ENCODE data around the gene IL1RAPL2.

IL1RAPL2 gene

DNA sequence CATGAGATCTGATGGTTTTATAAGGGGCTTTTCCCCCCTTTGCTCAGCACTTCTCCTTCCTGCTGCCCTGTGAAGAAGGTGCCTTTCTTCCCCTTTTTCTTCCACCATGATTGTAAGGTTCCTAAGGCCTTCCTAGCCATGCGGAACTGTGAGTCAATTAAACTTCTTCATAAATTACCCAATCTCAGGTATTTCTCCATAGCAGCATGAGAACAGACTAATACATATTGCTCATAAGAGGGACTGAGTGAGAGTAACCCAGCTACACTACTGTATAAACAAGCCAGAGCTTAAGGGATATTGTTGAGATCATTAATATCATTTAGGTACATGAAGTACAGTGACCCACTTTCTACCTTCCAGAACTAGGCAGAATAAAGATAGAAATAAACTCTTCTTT lies 551.6 kb downstream of the IL1RAPL2 start:
- Histone ChIP-seq H3K4me1 (ENCODE audit: control insufficient read depth, insufficient read depth, low read length) (no peaks in the 10 kb centered on the region), H3K9ac (ENCODE audit: low read depth, low read length) (no peak overlapping the region), H3K36me3 (ENCODE audit: control insufficient read depth, insufficient read depth, low read length) (no peaks in the 10 kb centered on the region), H3K27me3 (ENCODE audit: control insufficient read depth, insufficient read depth, low read length) (no peaks in the 10 kb centered on the region), H3K9me3 (ENCODE audit: control insufficient read depth, insufficient read depth, low read length) (no peaks in the 10 kb centered on the region), H3K4me3 (ENCODE audit: low read depth, low read length) (no peak overlapping the region)

DNA sequence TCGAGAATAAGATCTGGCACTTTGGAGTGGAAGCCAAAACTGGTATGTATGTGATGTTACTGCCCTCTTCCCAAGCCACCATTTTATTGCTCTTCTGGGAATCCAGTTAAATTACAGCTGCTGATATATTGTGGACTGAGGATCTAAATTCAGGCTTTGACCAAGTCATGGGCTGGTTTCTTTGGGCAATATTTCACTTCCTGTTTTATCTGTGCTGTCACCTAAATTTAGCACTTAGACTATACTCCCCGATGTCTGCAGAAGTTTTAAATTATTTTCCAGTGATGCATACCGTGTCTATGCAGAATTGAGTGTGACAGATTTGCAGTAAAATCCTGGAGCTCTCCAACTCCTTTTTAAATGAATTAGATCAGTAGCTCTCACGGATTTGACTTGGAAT lies 554.5 kb downstream of the IL1RAPL2 start:
- no peak overlapping the region for H3K4me3 ChIP-seq (ENCODE audit: low read depth, low read length)

DNA sequence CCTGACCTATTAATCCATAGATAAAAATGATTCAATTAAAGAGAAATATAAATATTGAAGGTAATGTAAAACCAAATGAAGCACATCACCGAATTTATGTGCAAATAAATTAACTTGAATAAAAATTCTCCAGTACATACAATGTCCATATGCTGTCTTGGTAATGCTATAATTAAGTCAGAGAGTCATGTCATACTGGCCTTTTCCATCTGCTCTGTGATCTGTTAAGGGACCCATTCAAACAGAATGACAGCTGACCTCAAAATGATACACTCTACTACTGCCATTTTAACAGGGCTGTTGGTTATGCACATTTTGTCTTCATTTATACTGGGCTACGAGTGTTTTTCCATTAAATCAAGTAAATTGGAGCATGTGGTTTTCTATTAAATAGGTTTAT lies 555.2 kb downstream of the IL1RAPL2 start:
- Histone ChIP-seq H3K36me3 (ENCODE audit: control insufficient read depth, insufficient read depth, low read length) (no peaks in the 10 kb centered on the region), H3K9me3 (ENCODE audit: control insufficient read depth, insufficient read depth, low read length) (no peaks in the 10 kb centered on the region), H3K9ac (ENCODE audit: low read depth, low read length) (no peak overlapping the region), H3K4me3 (ENCODE audit: low read depth, low read length) (no peak overlapping the region), H3K27me3 (ENCODE audit: control insufficient read depth, insufficient read depth, low read length) (no peaks in the 10 kb centered on the region), H3K4me1 (ENCODE audit: control insufficient read depth, insufficient read depth, low read length) (no peaks in the 10 kb centered on the region)

More for the DNA sequence above, 554.5 kb downstream of the IL1RAPL2 start:
- no peak overlapping the region for H3K9ac ChIP-seq (ENCODE audit: low read depth, low read length)
- no peaks in the 10 kb centered on the region for H3K27me3 ChIP-seq (ENCODE audit: control insufficient read depth, insufficient read depth, low read length)
- no peaks in the 10 kb centered on the region for H3K36me3 ChIP-seq (ENCODE audit: control insufficient read depth, insufficient read depth, low read length)
- H3K9me3 ChIP-seq (ENCODE audit: control insufficient read depth, insufficient read depth, low read length) = no peaks in the 10 kb centered on the region
- no peaks in the 10 kb centered on the region for H3K4me1 ChIP-seq (ENCODE audit: control insufficient read depth, insufficient read depth, low read length)

DNA sequence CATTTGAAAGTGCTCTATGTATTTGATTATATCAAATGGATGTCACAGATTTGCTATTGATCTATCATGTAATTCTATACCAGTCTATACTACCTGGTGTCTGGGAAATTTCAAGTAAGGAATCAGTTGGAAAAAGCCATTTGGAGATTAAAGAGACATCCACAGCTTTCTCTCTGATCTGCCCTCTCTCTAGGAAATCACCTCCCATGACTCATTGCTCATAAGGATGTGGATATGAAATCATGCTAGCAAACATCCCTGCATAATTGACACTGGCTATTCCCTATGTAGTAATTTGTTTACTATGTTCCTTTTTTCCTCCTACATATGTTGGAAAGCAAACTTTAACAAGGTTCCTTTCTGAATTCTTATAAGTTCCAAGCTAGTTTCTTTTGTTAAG lies 560.2 kb downstream of the IL1RAPL2 start:
- Histone ChIP-seq H3K9ac (ENCODE audit: low read depth, low read length) (no peak overlapping the region), H3K4me1 (ENCODE audit: control insufficient read depth, insufficient read depth, low read length) (no peaks in the 10 kb centered on the region), H3K9me3 (ENCODE audit: control insufficient read depth, insufficient read depth, low read length) (no peaks in the 10 kb centered on the region), H3K36me3 (ENCODE audit: control insufficient read depth, insufficient read depth, low read length) (no peaks in the 10 kb centered on the region), H3K4me3 (ENCODE audit: low read depth, low read length) (no peak overlapping the region), H3K27me3 (ENCODE audit: control insufficient read depth, insufficient read depth, low read length) (no peaks in the 10 kb centered on the region)

DNA sequence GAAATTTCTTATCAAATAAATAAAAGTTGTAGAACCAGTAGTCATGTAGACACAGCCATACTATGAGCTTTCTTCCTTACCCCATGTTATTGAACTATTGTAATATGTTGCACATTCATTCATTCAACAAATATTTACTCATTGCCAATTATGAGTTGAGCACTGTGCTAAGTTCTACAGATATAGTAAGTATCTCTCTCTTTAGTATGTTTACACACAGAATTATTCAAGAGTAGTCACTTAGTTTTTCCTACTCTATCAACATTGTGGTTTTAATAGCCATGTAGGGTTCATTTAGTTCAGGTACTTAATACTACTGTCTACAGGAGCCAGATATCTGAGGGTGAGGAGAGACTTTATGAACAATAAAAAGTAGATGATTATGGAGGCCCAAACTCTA lies 568.3 kb downstream of the IL1RAPL2 start:
- Histone ChIP-seq H3K4me3 (ENCODE audit: low read depth, low read length) (no peak overlapping the region), H3K9me3 (ENCODE audit: control insufficient read depth, insufficient read depth, low read length) (no peaks in the 10 kb centered on the region), H3K36me3 (ENCODE audit: control insufficient read depth, insufficient read depth, low read length) (no peaks in the 10 kb centered on the region), H3K4me1 (ENCODE audit: control insufficient read depth, insufficient read depth, low read length) (peaks cover 4% of the 10 kb centered on the region), H3K27me3 (ENCODE audit: control insufficient read depth, insufficient read depth, low read length) (no peaks in the 10 kb centered on the region), H3K9ac (ENCODE audit: low read depth, low read length) (no peak overlapping the region)

DNA sequence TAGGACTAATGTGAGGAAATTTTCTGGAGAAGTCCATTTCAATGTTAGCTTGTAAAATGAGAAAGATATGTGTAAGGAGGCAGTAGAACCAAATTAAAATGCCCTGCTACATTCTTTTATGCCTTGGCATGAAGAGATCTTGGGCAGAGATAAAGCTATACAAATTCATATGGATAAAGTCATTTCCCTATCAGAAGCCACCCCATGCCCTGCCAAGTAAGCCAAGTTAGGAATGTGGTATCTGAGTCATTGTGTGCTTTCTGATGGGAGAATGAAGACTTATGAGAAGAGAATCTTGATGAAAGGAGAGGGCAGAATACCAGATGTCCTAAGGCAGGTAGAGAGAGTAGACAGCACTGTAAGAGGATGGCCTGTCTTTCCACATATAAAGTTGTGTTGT lies 570.8 kb downstream of the IL1RAPL2 start:
- Histone ChIP-seq H3K27me3 (ENCODE audit: control insufficient read depth, insufficient read depth, low read length) (no peaks in the 10 kb centered on the region), H3K9ac (ENCODE audit: low read depth, low read length) (no peak overlapping the region), H3K36me3 (ENCODE audit: control insufficient read depth, insufficient read depth, low read length) (no peaks in the 10 kb centered on the region), H3K4me3 (ENCODE audit: low read depth, low read length) (no peak overlapping the region), H3K4me1 (ENCODE audit: control insufficient read depth, insufficient read depth, low read length) (peaks cover 1% of the 10 kb centered on the region), H3K9me3 (ENCODE audit: control insufficient read depth, insufficient read depth, low read length) (no peaks in the 10 kb centered on the region)

DNA sequence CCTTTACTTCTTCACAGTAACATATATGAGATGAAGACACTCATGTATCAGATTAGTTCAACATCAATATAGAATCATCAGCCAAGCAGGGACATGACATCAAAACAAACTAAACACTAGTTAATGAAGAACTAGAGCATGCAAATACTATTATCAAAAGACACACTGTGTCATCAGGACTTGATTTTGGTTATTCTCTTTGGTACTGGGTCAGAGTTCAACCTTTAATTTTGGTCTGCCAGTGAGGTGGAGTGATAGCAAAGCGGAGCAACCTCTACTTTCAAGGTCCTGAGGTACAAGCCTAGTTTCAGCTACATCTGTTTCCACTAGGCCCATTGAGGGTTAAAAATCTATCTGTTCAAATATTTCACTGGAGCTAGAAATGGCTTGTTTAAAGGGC lies 584.0 kb downstream of the IL1RAPL2 start:
- Histone ChIP-seq H3K9ac (ENCODE audit: low read depth, low read length) (no peak overlapping the region), H3K4me3 (ENCODE audit: low read depth, low read length) (no peak overlapping the region), H3K36me3 (ENCODE audit: control insufficient read depth, insufficient read depth, low read length) (no peaks in the 10 kb centered on the region), H3K9me3 (ENCODE audit: control insufficient read depth, insufficient read depth, low read length) (no peaks in the 10 kb centered on the region), H3K4me1 (ENCODE audit: control insufficient read depth, insufficient read depth, low read length) (peaks cover 6% of the 10 kb centered on the region), H3K27me3 (ENCODE audit: control insufficient read depth, insufficient read depth, low read length) (no peaks in the 10 kb centered on the region)

DNA sequence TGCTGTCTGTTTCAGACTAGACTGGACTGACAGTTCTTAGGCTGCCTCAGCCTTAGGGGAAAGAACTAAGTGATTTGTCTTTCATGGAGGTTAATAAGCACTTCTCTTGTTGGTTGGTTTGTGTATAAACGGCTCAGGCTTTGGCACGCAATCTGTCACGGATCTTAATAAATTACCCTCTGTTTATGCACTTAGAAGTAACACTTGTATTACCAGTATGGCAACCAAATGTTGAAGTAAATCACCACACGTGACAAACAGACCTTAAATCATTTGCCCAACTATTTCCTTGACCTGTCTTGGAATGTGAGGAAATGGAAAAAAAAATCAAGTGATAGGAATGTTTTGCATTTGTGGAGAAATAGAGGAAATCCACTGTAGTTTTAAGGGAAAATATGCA lies 584.6 kb downstream of the IL1RAPL2 start:
- Histone ChIP-seq H3K36me3 (ENCODE audit: control insufficient read depth, insufficient read depth, low read length) (no peaks in the 10 kb centered on the region), H3K4me1 (ENCODE audit: control insufficient read depth, insufficient read depth, low read length) (peaks cover 6% of the 10 kb centered on the region), H3K27me3 (ENCODE audit: control insufficient read depth, insufficient read depth, low read length) (no peaks in the 10 kb centered on the region), H3K4me3 (ENCODE audit: low read depth, low read length) (no peak overlapping the region), H3K9me3 (ENCODE audit: control insufficient read depth, insufficient read depth, low read length) (no peaks in the 10 kb centered on the region), H3K9ac (ENCODE audit: low read depth, low read length) (no peak overlapping the region)

DNA sequence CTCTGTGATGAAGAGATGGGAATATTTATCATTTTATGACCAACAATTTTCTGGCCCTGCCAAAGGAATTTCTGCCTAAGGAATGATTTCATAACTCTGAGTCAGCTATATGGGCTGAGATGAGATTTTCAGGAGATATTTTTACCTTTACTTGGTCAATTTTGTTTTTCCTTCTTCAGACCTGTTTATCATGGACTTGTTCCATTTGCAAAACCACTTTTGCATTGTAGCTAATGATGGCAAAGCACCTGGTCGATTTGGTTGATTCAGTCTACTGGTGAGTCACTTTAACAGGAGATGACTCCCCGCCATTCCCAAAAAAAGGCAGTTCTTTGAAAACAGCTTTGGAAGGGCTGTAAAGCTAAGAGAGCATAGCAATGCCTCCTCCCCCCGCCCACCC lies 601.2 kb downstream of the IL1RAPL2 start:
- H3K9ac ChIP-seq (ENCODE audit: low read depth, low read length) = no peak overlapping the region
- H3K4me3 ChIP-seq (ENCODE audit: low read depth, low read length) = no peak overlapping the region
- H3K4me1 ChIP-seq (ENCODE audit: control insufficient read depth, insufficient read depth, low read length) = no peaks in the 10 kb centered on the region
- no peaks in the 10 kb centered on the region for H3K27me3 ChIP-seq (ENCODE audit: control insufficient read depth, insufficient read depth, low read length)
- H3K9me3 ChIP-seq (ENCODE audit: control insufficient read depth, insufficient read depth, low read length) = no peaks in the 10 kb centered on the region
- no peaks in the 10 kb centered on the region for H3K36me3 ChIP-seq (ENCODE audit: control insufficient read depth, insufficient read depth, low read length)

DNA sequence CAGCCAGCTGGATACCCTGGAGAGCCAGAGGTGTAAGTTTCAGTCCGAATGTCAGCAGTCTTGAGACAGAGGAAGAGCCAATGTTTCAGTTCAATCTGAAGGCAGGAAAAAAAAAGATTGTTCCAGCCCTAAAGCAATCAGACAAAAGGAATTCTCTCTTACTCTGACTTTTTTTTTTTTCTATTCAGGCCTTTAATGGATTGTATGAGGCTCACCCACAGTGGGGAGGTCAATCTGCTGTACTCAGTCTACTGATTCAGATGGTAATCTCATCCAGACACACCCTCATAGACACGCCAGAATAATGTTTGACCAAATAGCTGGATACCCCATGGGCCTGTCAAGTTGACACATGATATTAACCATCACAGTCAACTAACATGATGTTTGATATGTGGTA lies 602.6 kb downstream of the IL1RAPL2 start:
- Histone ChIP-seq H3K4me1 (ENCODE audit: control insufficient read depth, insufficient read depth, low read length) (no peaks in the 10 kb centered on the region), H3K36me3 (ENCODE audit: control insufficient read depth, insufficient read depth, low read length) (no peaks in the 10 kb centered on the region), H3K27me3 (ENCODE audit: control insufficient read depth, insufficient read depth, low read length) (no peaks in the 10 kb centered on the region), H3K9ac (ENCODE audit: low read depth, low read length) (no peak overlapping the region), H3K9me3 (ENCODE audit: control insufficient read depth, insufficient read depth, low read length) (no peaks in the 10 kb centered on the region), H3K4me3 (ENCODE audit: low read depth, low read length) (no peak overlapping the region)

DNA sequence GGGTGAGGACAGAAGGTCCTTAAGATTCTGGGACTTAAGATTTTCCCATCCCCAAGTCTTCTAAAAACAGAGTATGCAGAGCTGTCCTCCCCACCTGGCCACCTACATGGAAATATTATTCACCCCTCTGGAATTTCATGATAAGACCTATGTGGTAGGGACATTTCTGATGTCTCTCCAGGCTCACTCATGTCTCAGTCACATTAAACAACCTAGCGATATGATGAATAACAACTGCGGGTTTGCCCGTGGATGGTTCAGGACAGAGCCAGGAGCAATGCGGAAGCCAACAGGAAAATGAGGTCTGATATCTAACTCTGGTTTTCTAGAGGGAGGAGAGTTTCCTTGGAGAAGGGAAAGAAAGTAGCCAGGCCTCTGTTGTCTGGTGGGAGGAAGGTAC lies 607.1 kb downstream of the IL1RAPL2 start:
- Histone ChIP-seq H3K4me1 (ENCODE audit: control insufficient read depth, insufficient read depth, low read length) (no peaks in the 10 kb centered on the region), H3K9me3 (ENCODE audit: control insufficient read depth, insufficient read depth, low read length) (no peaks in the 10 kb centered on the region), H3K27me3 (ENCODE audit: control insufficient read depth, insufficient read depth, low read length) (no peaks in the 10 kb centered on the region), H3K9ac (ENCODE audit: low read depth, low read length) (no peak overlapping the region), H3K4me3 (ENCODE audit: low read depth, low read length) (no peak overlapping the region), H3K36me3 (ENCODE audit: control insufficient read depth, insufficient read depth, low read length) (no peaks in the 10 kb centered on the region)

DNA sequence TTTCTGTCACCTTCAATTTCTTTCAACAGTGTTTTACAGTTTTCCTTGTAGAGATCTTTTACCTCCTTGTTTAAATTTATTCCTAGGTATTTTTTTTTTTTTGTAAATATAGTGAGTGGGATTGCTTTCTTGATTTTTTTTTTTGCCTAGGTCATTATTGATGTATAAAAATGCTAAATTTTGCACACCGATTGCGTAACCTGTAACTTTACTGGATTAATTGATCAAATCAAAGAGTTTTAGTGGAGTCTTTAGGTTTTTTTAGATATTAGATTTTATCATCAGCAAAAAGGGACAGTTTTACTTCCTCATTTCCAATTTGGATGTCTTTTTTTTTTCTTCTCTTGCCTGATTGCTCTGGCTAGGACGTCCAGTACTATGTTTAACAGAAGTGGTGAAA lies 613.6 kb downstream of the IL1RAPL2 start:
- Histone ChIP-seq H3K27me3 (ENCODE audit: control insufficient read depth, insufficient read depth, low read length) (no peaks in the 10 kb centered on the region), H3K4me1 (ENCODE audit: control insufficient read depth, insufficient read depth, low read length) (no peaks in the 10 kb centered on the region), H3K36me3 (ENCODE audit: control insufficient read depth, insufficient read depth, low read length) (no peaks in the 10 kb centered on the region), H3K4me3 (ENCODE audit: low read depth, low read length) (no peak overlapping the region), H3K9me3 (ENCODE audit: control insufficient read depth, insufficient read depth, low read length) (no peaks in the 10 kb centered on the region), H3K9ac (ENCODE audit: low read depth, low read length) (no peak overlapping the region)

DNA sequence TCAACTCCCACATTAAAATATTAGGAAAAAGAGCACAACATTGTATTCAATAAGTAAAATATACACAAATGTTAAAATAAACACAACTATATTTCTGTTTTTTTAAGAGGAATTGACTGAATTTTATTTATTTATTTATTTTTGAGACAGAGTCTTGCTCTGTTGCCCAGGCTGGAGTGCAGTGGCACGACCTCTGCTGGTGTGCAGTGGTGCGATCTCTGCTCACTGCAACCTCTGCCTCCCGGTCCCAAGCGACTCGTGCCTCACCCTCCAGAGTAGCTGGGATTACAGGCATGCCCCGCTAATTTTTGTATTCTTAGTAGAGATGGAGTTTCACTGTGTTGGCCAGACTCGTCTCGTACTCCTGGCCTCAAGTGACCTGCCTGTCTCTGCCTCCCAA lies 623.1 kb downstream of the IL1RAPL2 start:
- no peak overlapping the region for H3K4me3 ChIP-seq (ENCODE audit: low read depth, low read length)

More for the DNA sequence above, 623.1 kb downstream of the IL1RAPL2 start:
- Histone ChIP-seq H3K27me3 (ENCODE audit: control insufficient read depth, insufficient read depth, low read length) (no peaks in the 10 kb centered on the region), H3K4me1 (ENCODE audit: control insufficient read depth, insufficient read depth, low read length) (peaks cover 5% of the 10 kb centered on the region), H3K36me3 (ENCODE audit: control insufficient read depth, insufficient read depth, low read length) (no peaks in the 10 kb centered on the region), H3K9ac (ENCODE audit: low read depth, low read length) (no peak overlapping the region), H3K9me3 (ENCODE audit: control insufficient read depth, insufficient read depth, low read length) (no peaks in the 10 kb centered on the region)
